DMS79 treated with DMSO at 0.1 percent for 48 hours (cell line): Measurements from ENCODE around the gene TRIM37.

Experiments used
- DNase-seq: peaks from one replicate; lab custom pipeline; 2025; lab: John Stamatoyannopoulos, UW

TRIM37 gene

DNA sequence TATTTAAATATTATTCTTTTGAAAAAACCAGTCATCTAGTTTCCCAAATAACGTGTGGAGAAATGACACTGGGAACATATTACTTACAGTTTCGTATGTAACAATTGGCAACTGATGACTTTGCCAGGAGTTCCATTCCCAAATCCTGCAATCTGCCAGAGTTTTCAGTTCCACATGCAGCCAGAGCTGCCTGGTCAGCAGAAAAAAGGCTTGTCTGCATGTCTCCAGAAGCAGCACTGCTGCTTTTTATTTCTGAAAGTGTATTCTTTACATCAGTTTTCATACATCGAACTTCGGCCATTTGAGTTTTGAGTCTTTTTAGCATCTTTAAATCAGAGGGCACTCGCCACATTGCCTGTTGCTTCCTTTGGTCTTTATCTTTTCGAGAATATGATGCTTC is 78.4 kb downstream of the TRIM37 start:
- DNase-seq, result no peak

DNA sequence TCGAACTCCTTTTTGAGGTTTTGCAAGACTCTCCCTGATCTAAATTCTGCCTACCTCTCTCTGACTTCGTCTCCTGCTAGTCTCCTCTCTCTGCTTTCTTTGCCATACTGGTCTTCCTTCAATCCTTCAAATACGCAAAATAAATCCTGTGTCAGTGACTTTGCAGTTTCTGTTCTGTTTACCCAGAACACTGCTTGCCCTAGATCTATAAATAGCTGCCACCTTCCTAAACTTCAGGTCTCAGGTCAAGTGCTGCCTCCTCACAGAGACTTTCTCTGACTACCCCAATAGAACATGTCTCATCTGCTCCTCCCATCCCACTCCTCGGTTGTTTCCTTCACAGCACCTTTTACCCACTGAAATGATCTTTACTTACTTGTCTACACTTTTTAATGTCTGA is 78.9 kb downstream of the TRIM37 start:
- DNase-seq, result no peak

DNA sequence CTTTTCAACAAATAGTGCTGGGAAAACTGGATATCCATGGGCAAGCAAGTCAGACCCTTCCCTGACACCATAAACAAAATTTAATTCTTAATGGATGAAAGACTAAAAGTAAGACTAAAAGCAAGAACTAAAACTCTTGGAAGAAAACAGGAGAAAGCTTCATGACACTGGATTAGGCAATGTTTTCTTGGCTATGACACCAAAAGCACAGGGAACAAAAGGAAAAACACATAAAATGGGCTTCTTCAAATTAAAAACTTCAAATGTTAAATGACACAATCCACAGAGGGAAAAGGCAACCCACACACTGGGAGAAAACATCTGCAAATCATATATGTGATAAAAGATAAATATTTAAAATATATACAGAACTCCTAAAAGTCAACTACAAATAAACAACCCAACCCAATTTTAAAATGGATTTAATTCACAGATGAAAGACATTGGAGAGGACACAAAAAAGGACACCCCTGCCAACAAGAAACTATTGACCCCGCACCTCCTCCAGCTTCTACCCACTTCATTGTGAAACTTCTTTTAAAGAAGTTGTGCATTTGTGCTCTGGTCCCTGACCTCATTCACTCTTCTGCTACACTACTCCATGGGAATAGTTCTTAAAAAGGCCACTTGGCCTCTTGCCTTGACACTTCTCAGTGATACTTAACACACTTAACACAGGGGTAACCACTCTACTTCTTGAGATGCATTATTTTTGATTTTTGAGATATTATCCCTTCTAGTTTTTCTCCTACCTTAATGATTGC is 80.3 kb downstream of the TRIM37 start:
- peak; percentile 24 for DNase-seq

DNA sequence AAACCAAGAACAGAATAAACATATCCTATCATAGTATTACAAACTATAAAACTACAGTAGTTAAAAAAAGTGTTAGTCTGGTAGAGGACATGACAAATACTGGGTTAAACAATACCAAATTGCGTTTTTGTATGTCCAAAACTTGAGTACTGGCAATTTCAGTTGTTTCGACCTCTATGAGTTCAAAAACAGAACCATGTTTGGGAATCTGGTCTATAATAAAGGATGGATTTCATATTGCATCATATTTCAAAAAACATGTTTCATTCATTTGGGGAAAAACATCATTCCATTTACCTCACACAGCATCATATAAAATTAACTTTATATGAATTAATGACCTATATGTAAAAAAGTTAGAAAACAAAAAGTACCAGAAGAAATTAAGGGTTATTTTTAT is 81.8 kb downstream of the TRIM37 start:
- no peak for DNase-seq

DNA sequence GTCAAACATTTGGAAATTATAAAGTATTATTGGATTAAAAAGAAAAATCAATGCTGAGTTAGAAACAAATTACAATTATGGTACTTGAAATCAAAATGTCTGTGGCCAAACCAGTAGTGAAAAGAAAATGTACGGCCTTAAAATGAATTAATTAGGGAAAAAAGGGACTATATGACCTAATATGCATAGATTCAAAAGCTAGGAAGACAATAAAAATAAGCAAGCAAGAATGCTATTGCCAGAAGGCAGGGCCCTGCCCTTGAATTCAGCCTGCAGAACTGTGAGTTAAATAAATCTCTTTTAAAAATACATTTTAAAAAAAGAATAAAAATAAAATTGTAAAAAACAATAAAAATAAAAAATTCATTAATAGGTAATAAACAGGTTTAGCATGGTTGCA is 88.7 kb downstream of the TRIM37 start:
- no peak for DNase-seq

DNA sequence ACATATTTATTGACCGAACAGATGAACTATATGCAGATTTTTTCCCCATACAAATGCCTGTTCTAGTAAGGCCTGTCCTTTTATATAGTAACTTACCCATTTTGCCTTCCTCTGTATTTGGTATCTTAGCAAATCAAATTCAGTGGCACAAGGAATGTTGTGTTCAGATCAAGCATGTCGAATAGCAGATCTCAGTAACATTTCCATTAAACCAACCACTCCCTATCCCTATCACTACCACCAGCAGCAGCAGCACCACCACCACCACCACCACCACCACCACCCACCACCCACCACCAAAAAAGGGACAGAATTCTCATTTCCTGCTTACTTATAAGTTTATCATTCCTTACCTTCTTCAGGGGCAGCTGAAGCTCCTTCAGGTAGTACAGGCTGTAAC is 94.7 kb downstream of the TRIM37 start:
- no peak for DNase-seq

DNA sequence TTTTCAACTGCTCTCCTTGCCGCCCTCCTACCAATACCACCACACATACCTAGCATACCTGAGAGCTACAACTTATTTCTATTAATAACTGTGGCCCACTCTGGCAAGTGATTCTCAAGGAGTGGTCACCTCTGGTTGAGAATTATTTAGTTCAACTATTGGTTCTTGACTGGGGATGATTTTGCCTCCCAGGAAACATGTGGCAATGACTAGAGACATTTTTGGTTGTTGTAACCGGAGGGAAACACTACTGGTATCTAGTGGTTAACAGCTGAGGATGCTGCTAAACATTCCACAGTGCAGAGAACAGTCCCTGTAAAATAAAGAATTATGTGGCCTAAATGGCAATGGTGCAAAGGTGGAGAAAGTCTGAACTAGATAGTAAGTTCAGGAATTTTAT is 96.7 kb downstream of the TRIM37 start:
- DNase-seq, result no peak

DNA sequence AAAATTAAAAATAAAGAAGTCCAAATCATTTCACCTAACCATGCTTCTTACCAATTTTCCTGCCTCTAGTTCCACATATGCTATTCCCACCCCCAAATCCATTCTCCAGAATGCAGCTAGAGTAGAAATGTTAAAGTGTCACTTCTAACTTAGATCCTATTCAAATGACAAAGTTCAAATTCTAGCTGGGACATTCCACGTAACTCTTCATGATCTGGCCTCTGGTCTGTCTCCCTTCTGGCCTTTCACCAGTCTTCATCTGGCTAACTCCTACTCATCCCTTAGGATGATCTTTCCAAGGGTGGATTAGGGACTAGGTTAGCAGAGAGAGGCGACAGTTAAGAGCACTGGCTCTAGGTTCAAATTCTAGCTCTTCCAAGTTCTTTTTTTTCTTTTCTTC is 97.9 kb downstream of the TRIM37 start:
- no peak for DNase-seq

DNA sequence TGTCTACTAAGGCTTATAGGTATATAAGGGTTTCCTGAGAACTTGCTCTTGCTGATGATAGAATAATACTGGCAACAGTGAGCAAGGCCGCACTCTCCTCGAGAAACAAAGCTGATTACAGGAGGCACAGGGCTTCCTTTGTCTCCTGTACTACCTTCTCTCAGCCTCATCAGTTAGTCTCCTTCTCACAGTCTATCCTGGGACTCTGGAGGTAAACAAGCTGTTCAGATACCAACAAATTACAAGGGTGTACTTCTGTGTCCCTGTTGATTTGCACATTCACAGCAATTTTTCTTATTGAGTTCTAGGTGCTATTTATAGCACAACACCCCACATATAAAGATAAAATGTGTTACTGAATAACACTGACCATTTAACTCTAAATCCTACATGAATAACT is 98.7 kb downstream of the TRIM37 start:
- no peak for DNase-seq

DNA sequence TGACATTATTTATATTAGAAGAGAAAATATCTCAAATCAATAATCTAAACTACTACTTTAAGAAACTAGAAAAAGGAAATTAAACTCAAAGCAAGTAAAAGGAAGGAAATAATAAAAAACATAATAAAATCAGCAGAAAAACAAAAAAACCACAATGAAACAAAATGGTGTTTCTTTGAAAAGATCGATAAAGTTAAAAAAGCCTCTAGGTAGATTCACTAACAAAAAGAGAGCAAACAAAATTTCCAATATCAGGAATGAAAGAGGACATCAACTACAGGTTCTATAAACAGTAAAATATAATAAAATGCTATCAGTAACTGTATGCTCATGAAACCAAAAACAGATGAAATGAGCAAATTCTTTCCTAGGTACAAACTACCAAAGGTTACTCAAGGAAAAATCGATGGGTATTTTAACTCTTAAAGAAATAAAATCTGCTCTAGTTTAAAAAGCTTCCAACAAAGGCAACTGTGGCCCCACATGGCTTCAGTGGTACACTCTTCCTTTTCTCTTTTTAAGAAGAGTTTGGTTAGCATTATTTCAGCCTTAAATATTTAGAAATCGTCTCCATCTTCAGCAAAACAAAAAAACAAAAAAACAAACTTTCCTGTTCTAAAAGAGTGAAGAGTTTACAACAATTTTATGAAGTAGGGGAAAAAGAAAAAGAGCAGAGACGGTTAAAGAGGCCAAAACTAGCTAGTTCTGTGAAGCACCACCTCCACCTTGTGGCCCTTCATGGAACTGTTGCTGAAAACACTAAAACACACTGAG is 102.2 kb downstream of the TRIM37 start:
- DNase-seq, result peak; percentile 16

DNA sequence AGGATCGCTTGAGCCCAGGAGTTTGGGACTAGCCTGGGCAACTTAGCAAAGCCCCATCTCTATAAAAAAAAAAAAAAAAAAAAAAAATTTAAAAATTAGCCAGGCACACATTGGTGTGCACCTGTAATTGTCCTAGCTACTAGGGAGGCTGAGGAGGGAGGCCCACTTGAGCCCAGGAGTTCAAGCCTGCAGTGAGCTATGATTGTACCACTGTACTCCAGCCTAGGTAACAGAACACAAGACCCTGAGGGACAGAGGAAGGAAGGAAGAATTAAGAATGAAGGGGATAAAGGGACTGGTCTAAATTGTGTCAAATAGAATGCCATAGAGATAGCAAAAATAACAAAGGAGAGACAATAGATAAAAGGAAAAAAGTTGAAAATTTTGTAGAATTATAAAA is 102.8 kb downstream of the TRIM37 start:
- no peak for DNase-seq

DNA sequence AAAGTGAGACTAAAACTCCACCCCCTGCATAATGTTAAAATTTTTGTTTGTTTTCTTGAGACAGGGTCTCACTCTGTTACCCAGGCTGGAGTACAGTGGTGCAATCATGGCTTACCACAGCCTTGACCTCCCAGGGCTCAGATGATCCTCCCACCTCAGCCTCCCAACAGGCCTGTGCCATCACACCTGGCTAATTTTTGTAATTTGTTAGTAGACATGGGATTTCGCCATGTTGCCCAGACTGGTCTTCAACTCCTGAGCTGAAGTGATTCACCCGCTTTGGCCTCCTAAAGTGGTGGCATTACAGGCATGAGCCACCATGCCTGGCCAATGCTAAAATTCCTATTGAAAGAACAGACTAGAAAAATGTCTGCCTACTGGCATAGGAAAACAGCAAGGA is 103.8 kb downstream of the TRIM37 start:
- no peak for DNase-seq

DNA sequence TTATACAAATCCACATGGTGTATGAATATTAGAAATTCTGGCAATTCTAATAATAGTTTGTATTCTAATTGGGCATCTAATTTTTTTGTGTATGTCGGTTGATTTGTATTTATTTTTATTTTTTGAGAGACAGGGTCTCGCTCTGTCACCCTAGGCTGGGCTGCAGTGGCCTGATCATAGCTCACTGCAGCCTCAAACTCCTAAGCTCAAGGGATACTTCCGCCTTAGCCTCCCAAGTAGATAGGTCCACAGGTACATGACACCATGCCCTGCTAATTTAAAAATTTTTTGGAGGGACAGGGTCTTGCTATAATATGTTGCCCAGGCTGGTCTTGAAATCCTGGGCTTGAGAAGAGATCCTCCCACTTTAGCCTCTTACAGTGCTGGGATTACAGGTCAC is 104.6 kb downstream of the TRIM37 start:
- no peak for DNase-seq

DNA sequence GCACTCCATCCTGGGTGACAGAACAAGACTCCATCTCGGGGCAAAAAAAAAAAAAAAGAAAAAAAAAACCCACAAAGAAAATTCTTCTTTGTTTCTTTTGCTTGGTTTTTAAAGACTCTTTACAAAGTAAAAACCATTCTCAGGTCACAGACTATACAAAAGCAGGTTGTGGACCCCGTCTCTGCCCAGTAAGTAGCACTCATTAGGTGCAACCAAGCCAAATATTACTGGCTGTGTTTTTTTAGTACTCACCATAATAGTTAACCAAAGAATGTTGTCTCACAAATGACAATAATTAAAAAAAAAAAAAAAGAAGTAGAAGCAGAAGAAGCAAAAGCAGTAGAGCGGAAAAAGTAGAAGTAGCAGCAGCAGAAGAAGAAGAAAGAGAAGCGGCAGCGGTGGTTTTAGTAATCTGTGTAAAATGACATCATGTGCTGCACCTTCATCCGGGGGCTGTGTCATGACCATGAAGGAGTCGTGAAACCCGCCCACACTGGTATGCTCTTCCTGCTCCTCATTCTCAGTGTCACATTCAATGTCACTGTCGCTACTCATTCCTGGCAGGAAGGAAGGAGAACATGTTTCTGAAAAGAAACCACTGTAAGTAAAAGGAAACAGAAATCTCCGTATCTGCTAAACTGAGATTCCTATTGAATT is 105.4 kb downstream of the TRIM37 start:
- DNase-seq, result no peak

DNA sequence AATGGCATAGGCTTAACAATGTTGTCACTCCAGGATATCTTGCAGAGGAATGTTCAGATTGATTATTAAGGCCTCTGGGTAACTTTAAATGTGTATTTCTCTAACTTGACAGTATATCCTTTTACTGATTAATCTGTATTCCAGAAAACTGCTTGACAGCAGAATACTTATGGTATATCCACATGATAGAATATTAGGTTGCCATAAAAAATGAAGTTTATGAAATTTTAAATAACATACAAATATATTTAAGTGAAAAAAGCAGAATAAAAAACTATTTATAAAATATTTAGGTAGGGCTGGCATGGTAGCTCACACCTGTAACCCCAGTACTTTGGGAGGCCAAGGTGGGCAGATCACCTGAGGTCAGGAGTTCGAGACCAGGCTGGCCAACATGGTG is 106.7 kb downstream of the TRIM37 start:
- no peak for DNase-seq

DNA sequence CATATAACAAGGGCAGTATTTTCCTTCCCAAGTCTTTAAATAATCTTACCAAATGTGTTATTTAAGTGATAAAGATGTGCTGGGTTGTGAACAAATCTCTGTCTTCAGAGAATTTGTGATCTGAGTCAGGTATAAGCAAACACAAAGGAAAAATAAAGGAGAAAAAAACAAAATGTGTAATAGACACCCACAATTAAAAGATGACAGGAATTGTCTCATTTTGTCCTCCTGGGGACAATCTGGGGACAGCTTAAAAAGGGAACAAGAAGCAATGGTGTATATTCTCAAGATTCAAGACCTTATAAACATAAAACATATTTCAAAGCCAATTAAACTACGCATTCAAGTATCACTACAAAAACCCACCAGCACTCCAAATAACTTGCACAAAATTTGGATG is 107.2 kb downstream of the TRIM37 start:
- DNase-seq, result no peak

DNA sequence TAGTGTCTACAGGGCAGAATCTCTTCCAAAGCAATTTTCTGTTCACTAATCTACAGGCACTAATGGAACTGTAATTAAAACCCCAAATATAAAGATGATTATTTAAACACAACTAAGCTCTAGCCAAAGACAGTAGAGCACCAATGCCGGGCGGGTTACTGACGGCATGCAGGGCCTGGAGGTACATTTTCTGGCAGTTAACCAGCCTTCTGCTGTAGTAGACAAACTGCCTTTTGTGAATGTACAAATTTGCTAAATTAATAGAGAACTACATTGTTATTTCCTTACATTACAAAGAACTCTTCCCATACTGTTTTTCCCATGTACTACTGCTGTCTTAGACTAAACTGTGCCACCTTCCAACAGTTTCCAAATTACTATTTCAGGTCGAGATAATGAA is 107.8 kb downstream of the TRIM37 start:
- no peak for DNase-seq

DNA sequence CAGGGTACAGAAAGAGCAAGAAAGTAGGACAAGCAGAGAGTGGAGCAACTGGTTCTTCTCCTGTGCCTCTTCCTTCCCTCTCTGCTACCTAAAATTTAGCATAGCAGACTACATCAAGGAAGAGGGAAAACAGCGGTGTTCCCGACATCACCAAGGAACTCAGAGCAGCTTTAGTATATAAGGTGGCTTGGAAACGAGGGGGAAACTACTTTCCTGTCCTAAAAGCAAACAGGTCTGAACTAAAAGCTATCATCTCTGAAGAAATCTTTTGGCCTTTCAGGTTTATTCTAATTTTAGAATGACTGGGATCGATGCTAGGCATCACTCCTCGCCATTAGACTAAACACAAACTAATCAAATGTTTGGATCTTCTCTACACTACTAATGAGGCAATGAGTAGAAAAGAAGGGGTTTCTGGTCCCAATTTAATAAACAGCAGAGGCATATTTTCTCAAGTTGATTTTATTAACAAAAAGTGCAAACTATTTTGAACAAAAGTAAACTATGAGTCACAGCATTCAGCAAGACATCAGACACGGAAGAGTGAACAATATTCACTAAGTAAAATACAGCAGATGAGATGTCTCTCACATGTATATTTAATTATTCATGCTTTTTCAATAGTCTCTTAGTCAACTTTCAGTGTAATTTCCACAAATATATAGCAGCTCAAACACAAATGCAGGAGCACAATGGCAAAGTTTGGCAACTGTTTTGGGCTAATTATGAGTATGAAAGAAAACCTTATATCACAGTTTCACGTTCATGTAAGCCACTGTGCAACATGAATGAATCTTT is 108.7 kb downstream of the TRIM37 start:
- DNase-seq, result no peak

DNA sequence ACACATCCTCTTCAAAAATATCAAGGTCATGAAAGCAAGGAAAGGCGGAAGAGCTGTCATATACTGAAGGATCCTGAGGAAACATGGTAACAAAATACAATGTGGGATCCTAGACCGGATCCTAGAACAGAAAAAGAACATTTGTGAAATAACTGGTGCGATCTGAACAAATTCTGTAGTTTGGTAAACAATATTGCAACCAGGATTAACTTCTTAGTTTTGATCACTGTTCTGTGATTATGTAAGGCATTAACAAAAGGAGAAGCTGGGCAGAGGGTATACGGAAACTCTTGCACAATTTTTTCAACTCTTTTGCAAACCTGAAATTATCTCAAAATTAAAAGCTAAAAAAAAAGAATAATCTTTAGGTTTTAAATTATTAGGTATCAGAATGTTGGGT is 109.7 kb downstream of the TRIM37 start:
- DNase-seq, result no peak

DNA sequence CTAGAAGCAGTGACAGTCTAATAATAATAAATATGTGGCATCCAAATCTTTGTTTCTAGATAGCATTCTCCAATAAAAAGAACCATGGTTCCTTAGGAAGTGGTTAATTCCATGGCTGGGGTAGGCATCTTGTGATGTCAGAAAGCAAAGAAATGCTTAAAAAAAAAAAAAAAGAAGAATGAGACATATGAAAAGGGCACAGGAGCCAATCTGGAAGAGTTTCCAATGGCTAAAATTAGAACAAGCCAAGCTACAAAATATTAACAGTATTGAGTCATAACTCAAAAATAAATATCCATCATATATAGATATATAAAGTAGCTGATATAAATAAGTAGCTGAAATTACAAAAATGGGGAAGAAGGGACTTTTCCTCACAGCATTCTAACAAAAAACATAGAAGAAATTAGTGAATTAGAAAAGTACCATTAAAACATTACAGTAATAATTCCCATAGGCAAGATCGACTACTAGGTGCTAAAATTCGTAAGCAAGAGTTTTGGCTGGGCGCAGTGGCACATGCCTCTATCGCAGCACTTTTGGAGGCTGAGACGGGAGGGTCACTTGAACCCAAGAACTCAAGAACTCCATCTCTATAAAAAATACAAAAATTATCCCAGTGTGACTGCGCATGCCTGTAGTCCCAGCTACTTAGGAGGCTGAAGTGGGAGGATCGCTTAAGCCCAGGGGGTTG is 111.3 kb downstream of the TRIM37 start:
- no peak for DNase-seq

DNA sequence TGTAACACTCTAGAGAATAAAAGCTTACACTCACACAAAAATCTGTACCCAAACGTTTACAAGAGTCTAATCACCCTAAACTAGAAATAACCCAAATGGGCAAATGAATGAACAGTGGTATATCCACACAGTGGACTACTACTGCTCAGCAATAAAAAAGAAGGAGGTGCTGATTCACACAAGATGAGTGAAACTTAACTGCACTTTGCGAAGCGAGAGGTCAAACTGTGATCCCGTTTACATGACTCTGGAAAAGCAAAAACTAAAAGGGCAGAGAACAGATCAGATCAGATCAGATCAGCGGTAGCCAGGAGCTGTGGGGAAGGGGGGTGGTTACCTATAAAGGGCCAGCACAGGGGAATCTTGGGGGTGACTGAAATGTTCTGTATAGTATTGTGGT is 113.4 kb downstream of the TRIM37 start:
- no peak for DNase-seq
